IMR-90 (cell line): Measurements from ENCODE around the gene BTRC. TPM values are rescaled to one million over a fixed set of nuclear protein-coding genes. Genes with fewer than 3 reads are reported as not detected.

Experiments
- ATAC-seq: fragments of 200-7000 bp; cut with Tn5 transposase; 2 replicates; pipeline ENCODE4 v1.9.1; 2020; ENCODE audit warnings: low read depth, mild to moderate bottlenecking, moderate library complexity
- BruUV-seq: library from RNA; stranded (reverse); fragments of 400-500 nt; replicated peaks from 2 replicates; lab custom pipeline; 2021; lab: Mats Ljungman, UMichigan
- CTCF ChIA-PET: fragments of 300-600 bp; formaldehyde crosslinking; extraction: SDS; loops from one replicate; lab custom pipeline; 2021; ENCODE audit warnings: antibody characterized with exemption; lab: Yijun Ruan, JAX
- POLR2A ChIA-PET: fragments of 300-600 bp; sonication (Branson Sonifier 250); formaldehyde crosslinking; loops from one replicate; lab custom pipeline; 2022; ENCODE audit warnings: antibody characterized with exemption; ENCODE audit not compliant: unreplicated experiment; lab: Charles Lee
- DNase-seq: peaks from one replicate; pipeline ENCODE4 v3.0.0; 2013
- H2AFZ ChIP-seq: replicated peaks from 2 replicates; pipeline ENCODE3; 2013; ENCODE audit warnings: low read length, mild to moderate bottlenecking; ENCODE audit not compliant: poor library complexity
- H2AK5ac ChIP-seq: 2 replicates; pipeline ENCODE4 v1.6.1; 2013; ENCODE audit warnings: low read depth, low read length, inconsistent platforms
- H2AK9ac ChIP-seq: replicated peaks from 2 replicates; pipeline ENCODE3; 2013; ENCODE audit warnings: mild to moderate bottlenecking, low read depth, low read length, moderate library complexity; ENCODE audit not compliant: poor library complexity
- H2BK120ac ChIP-seq: 2 replicates; pipeline ENCODE4 v1.6.1; 2013; ENCODE audit warnings: low read depth, low read length, inconsistent platforms
- H2BK15ac ChIP-seq: 3 replicates; pipeline ENCODE4 v1.6.1; 2013; ENCODE audit warnings: low read depth, low read length, inconsistent platforms
- H2BK20ac ChIP-seq: 2 replicates; pipeline ENCODE4 v1.6.1; 2013; ENCODE audit warnings: low read depth, mild to moderate bottlenecking, inconsistent platforms, low read length, moderate library complexity
- H2BK5ac ChIP-seq: 2 replicates; pipeline ENCODE4 v1.6.1; 2013; ENCODE audit warnings: mild to moderate bottlenecking, low read depth, low read length, inconsistent platforms; ENCODE audit not compliant: poor library complexity, severe bottlenecking
- H3K14ac ChIP-seq: replicated peaks from 2 replicates; pipeline ENCODE4 v1.6.1; 2013; ENCODE audit warnings: low read depth, low read length, inconsistent platforms
- H3K18ac ChIP-seq: 2 replicates; pipeline ENCODE4 v1.6.1; 2013; ENCODE audit warnings: low read depth, low read length, control low read depth
- H3K23ac ChIP-seq: 2 replicates; pipeline ENCODE4 v1.6.1; 2013; ENCODE audit warnings: low read depth, low read length, inconsistent platforms
- H3K27ac ChIP-seq: 2 replicates; pipeline ENCODE4 v1.5.1; 2013; ENCODE audit warnings: mild to moderate bottlenecking, control low read depth, low read length; ENCODE audit not compliant: insufficient read depth
- H3K27me3 ChIP-seq: 2 replicates; pipeline ENCODE4 v1.6.1; 2013; ENCODE audit warnings: low read length; ENCODE audit not compliant: control insufficient read depth, insufficient read depth
- H3K36me3 ChIP-seq: 2 replicates; pipeline ENCODE4 v1.6.1; 2013; ENCODE audit warnings: low read length, mixed read lengths; ENCODE audit not compliant: control insufficient read depth, insufficient read depth
- H3K4ac ChIP-seq: 2 replicates; pipeline ENCODE4 v1.6.1; 2013; ENCODE audit warnings: low read depth, low read length, inconsistent platforms
- H3K4me1 ChIP-seq: 2 replicates; pipeline ENCODE4 v1.6.1; 2013; ENCODE audit warnings: low read length, mixed read lengths; ENCODE audit not compliant: control insufficient read depth, insufficient read depth
- H3K4me2 ChIP-seq: 2 replicates; pipeline ENCODE4 v1.6.1; 2013; ENCODE audit warnings: low read depth, mild to moderate bottlenecking, control low read depth, low read length, moderate library complexity
- H3K4me3 ChIP-seq: 2 replicates; pipeline ENCODE4 v1.5.1; 2013; ENCODE audit warnings: low read depth, mild to moderate bottlenecking, control low read depth, low read length, moderate library complexity; ENCODE audit not compliant: insufficient read depth
- H3K56ac ChIP-seq: 2 replicates; pipeline ENCODE4 v1.6.1; 2013; ENCODE audit warnings: low read length, inconsistent platforms; ENCODE audit not compliant: insufficient read depth; ENCODE audit errors: extremely low read depth
- H3K79me1 ChIP-seq, 2 experiments: 2 replicates each; pipeline ENCODE4 v1.6.1; 2013; ENCODE audit warnings: low read length in 2 of 2, inconsistent platforms in 1 of 2, low read depth in 1 of 2
- H3K9ac ChIP-seq: 2 replicates; pipeline ENCODE4 v1.6.1; 2013; ENCODE audit warnings: low read depth, low read length, control low read depth
- H3K9me1 ChIP-seq: 2 replicates; pipeline ENCODE4 v1.6.1; 2013; ENCODE audit warnings: low read length, inconsistent platforms; ENCODE audit not compliant: insufficient read depth
- H3K9me3 ChIP-seq: 2 replicates; pipeline ENCODE4 v1.6.1; 2013; ENCODE audit warnings: low read length; ENCODE audit not compliant: control insufficient read depth, insufficient read depth
- H4K20me1 ChIP-seq: 2 replicates; pipeline ENCODE4 v1.6.1; 2013; ENCODE audit warnings: low read length, inconsistent platforms; ENCODE audit not compliant: insufficient read depth
- H4K5ac ChIP-seq: 2 replicates; pipeline ENCODE4 v1.6.1; 2013; ENCODE audit warnings: mild to moderate bottlenecking, low read depth, low read length, control low read depth
- H4K8ac ChIP-seq, 2 experiments: 2 replicates each; pipeline ENCODE4 v1.6.1; 2013; ENCODE audit warnings: low read depth in 2 of 2, low read length in 2 of 2, control low read depth in 1 of 2, inconsistent platforms in 1 of 2
- H4K91ac ChIP-seq: 2 replicates; pipeline ENCODE4 v1.6.1; 2013; ENCODE audit warnings: low read depth, low read length, inconsistent platforms; ENCODE audit not compliant: insufficient read depth
- BHLHE40 ChIP-seq: fragments of 150-350 bp; IDR thresholded peaks from 2 replicates; pipeline ENCODE4 v1.6.1; 2016; ENCODE audit warnings: mild to moderate bottlenecking, low read depth, low read length
- ELK1 ChIP-seq: fragments of 150-350 bp; IDR thresholded peaks from 2 replicates; pipeline ENCODE4 v1.6.1; 2016; ENCODE audit warnings: low read depth, mild to moderate bottlenecking, low read length, moderate library complexity, borderline replicate concordance
- RAD21 ChIP-seq: IDR thresholded peaks from 2 replicates; pipeline ENCODE4 v1.6.1; 2012; ENCODE audit warnings: low read length, improper control_type of control experiment
- dilution Hi-C: fragments of 300-500 bp; cut with HindIII; formaldehyde crosslinking; loops from one replicate; pipeline ENCODE4 v1.14.3; 2018; ENCODE audit warnings: low sequenced_read_pairs; ENCODE audit not compliant: unreplicated experiment
- in situ Hi-C: fragments of 300-500 bp; cut with MboI; formaldehyde crosslinking; loops from 3 replicates; pipeline ENCODE4 v1.14.3; 2019; ENCODE audit warnings: low sequenced_read_pairs, inconsistent platforms, mixed read lengths
- intact Hi-C: fragments of 100-400 bp; cut with micrococcal nuclease; formaldehyde crosslinking; loops from 2 replicates; pipeline ENCODE4 v1.10.0; 2022
- polyA plus RNA-seq, 3 experiments: library from polyadenylated mRNA; depleted of rRNA; stranded (reverse); fragments of >200 nt; gene quantifications; 2 replicates each; pipeline ENCODE4 v1.2.3, GENCODE V29; 2012; ENCODE audit warnings: low replicate concordance in 1 of 3
- total RNA-seq: library from RNA; depleted of rRNA; stranded (reverse); fragments of >200 nt; gene quantifications from 2 replicates; pipeline ENCODE4 v1.2.3, GENCODE V29; 2012
- TF ChIP-seq, protein P1 (sequence below): fragments of 150-350 bp; IDR thresholded peaks from 2 replicates; pipeline ENCODE4 v1.6.1; 2017; ENCODE audit warnings: mild to moderate bottlenecking, antibody characterized with exemption, low read length, low read depth

Gene BTRC
- total and polyA plus RNA-seq, 2 of the 4 experiments (the other 2 are of a cell fraction), result 7.7 to 8.4 TPM

- dilution Hi-C loops, result no loop called here
- 0 out of 4 replicates have a peak, but pooled peaks cover 0 to 4% of the 10 kb centered on the region in 2 experiments for H3K79me1 ChIP-seq
- no peaks in the 10 kb centered on the region for H3K36me3 ChIP-seq
- H2BK20ac ChIP-seq, result no peak overlapping the region
- no peaks in the 10 kb centered on the region for H3K9me1 ChIP-seq
- intact Hi-C loops, result no loop called here
- ChIA-PET CTCF (interaction anchor here (1.1 kb wide), 1 partner anchor 26 kb away, joined by 3 read pairs; no protein-coding TSS in a partner anchor), POLR2A (no interaction called here)
- no peak overlapping the region for H4K91ac ChIP-seq
- no TSS peak for BruUV-seq
- H2BK5ac ChIP-seq, result no peak overlapping the region
- no peak overlapping the region for H3K56ac ChIP-seq
- H3K14ac ChIP-seq, result no peak overlapping the region
- H3K9me3 ChIP-seq, result no peaks in the 10 kb centered on the region
- H4K5ac ChIP-seq, result no peak overlapping the region
- no peaks in the 10 kb centered on the region for H3K27me3 ChIP-seq
- H2BK15ac ChIP-seq, result no peak overlapping the region
- no peak overlapping the region for H3K27ac ChIP-seq
- ATAC-seq (no peak), DNase-seq (no peak)
- no peak overlapping the region for H3K23ac ChIP-seq
- H3K9ac ChIP-seq, result no peak overlapping the region
- H3K4me1 ChIP-seq, result no peaks in the 10 kb centered on the region
- no peak overlapping the region for H2AFZ ChIP-seq
- in situ Hi-C loops, result no loop called here
- H2BK120ac ChIP-seq, result no peak overlapping the region
- no peak overlapping the region for H3K18ac ChIP-seq
- no peak overlapping the region for H3K4me2 ChIP-seq
- no peak overlapping the region for H4K8ac ChIP-seq
- no peak overlapping the region for H2AK9ac ChIP-seq
- no peak overlapping the region for H2AK5ac ChIP-seq
- H3K4me3 ChIP-seq, result no peak overlapping the region
- TF ChIP-seq, protein P1, sequence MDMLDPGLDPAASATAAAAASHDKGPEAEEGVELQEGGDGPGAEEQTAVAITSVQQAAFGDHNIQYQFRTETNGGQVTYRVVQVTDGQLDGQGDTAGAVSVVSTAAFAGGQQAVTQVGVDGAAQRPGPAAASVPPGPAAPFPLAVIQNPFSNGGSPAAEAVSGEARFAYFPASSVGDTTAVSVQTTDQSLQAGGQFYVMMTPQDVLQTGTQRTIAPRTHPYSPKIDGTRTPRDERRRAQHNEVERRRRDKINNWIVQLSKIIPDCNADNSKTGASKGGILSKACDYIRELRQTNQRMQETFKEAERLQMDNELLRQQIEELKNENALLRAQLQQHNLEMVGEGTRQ, result no peak
- TF ChIP-seq BHLHE40 (no peak), ELK1 (no peak), RAD21 (no peak)
- H3K4ac ChIP-seq, result no peak overlapping the region
- peaks cover 9% of the 10 kb centered on the region for H4K20me1 ChIP-seq
Observed at GRCh38 chr10:101481256-101481655, 127.3 kb downstream of the BTRC start.
